ENCODE measurements around the gene MUTYH. TPM values are rescaled to one million over a fixed set of nuclear protein-coding genes. Genes with fewer than 3 reads are reported as not detected.
A peak's percentile ranks its signal among the peaks of the same experiment; 100 is the strongest.

The MUTYH gene
- total RNA-seq, 1 experiment from 2014 or later: 53.2 TPM

DNA sequence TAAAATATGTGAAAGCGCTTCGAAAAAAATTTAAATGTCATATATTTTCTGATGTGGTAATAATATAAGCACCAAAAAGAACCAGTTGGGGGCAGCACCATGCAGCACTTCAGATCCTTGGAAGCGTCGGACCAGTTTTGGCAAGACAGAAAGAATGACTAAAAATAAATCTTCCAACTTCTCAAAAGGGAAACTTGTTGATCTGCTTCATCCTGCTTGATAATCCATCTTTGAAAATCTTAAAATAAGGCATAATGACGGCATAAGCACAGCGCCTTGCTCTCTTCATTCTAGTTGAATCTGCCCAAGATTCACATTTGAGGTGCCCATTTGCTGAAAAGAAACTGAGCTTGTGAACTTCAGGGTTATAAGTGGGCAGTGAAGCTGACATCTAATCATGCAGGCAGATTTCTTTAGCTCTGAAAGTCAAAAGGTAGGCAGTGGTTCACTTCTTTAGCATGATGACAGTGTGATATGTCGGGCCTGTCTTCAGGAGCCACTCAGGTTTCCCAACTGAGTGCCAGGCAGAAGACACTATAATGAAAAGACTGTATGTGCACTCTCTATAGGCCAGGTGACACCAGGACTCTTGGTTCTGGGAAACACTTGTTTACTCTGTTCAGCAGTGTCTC lies 19.8 kb upstream of the MUTYH start:
- Histone ChIP-seq H3K27ac (no peak overlapping the region), H3K27me3 (ENCODE audit: insufficient read depth, low read depth) (no peaks in the 10 kb centered on the region), H3K9me3 (ENCODE audit: insufficient read depth, low read depth) (no peaks in the 10 kb centered on the region), H3F3A (ENCODE audit: insufficient read depth, low read depth) (peaks cover 21% of the 10 kb centered on the region), H3K4me2 (peak overlapping the region; percentile 38), H3K36me3 (ENCODE audit: low read depth) (no peaks in the 10 kb centered on the region), H4K20me1 (ENCODE audit: insufficient read depth) (no peaks in the 10 kb centered on the region), H3K79me2 (ENCODE audit: low read depth) (no peaks in the 10 kb centered on the region), H3K9me2 (ENCODE audit: insufficient read depth) (no peaks in the 10 kb centered on the region), H3K4me3 (no peak overlapping the region), H3K4me1 (replicated peaks; ENCODE audit: insufficient read depth) (peaks cover 21% of the 10 kb centered on the region), H2AFZ (no peak overlapping the region)
- CTCF ChIA-PET: interaction anchor here (0.5 to 1.4 kb wide), 4 partner anchors 12 to 518 kb away, joined by 4 to 13 read pairs (median 5); partner anchors contain the start of gene TESK2
- intact Hi-C loops (cut with micrococcal nuclease; ENCODE audit: unreplicated experiment): loop anchor here (1.0 to 5.0 kb wide), 5 partner anchors 56 to 521 kb away; partner anchors contain the start of gene TESK2
- no peak for TF ChIP-seq EZH2 (IDR thresholded peaks at IDR 0.05; ENCODE audit: low read depth)
- TF ChIP-seq, protein P1, sequence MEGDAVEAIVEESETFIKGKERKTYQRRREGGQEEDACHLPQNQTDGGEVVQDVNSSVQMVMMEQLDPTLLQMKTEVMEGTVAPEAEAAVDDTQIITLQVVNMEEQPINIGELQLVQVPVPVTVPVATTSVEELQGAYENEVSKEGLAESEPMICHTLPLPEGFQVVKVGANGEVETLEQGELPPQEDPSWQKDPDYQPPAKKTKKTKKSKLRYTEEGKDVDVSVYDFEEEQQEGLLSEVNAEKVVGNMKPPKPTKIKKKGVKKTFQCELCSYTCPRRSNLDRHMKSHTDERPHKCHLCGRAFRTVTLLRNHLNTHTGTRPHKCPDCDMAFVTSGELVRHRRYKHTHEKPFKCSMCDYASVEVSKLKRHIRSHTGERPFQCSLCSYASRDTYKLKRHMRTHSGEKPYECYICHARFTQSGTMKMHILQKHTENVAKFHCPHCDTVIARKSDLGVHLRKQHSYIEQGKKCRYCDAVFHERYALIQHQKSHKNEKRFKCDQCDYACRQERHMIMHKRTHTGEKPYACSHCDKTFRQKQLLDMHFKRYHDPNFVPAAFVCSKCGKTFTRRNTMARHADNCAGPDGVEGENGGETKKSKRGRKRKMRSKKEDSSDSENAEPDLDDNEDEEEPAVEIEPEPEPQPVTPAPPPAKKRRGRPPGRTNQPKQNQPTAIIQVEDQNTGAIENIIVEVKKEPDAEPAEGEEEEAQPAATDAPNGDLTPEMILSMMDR (conservative IDR thresholded peaks at IDR 0.05): peak; percentile 84
- POLR2A ChIA-PET (ENCODE audit: unreplicated experiment): interaction anchor here (0.6 to 1.1 kb wide), 3 partner anchors 12 to 140 kb away, joined by 3 to 12 read pairs (median 5); no protein-coding TSS in a partner anchor
- DNase-seq: peak; percentile 49 to 64
- BruUV-seq (replicated peaks): no TSS peak

DNA sequence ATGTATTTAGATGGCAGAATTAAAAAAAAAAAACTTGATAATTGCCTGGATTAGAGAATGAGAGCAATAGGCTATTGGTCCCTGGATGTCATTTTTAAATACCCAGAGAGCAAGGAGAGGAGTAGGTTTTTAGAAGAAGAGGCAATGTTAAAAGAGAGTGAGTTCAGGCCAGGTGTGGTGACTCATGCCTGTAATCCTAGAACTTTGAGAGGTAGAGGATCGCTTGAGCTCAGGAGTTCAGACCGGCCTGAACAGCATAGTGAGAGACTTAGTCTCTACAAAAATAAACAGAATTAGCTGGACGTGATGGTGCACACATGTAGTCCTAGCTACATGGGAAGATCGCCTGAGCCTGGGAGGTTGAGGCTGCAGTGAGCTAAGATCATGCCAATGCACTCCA lies 15.9 kb upstream of the MUTYH start:
- POLR2A ChIA-PET (ENCODE audit: unreplicated experiment): interaction anchor here (0.5 to 1.6 kb wide), 7 partner anchors 8 to 522 kb away, joined by 3 to 15 read pairs (median 3); partner anchors contain the start of genes MUTYH and TOE1

GRCh38 chr1:45355683-45356082 lies 15.4 kb upstream of the MUTYH start:
- Histone ChIP-seq H4K20me1 (ENCODE audit: insufficient read depth) (no peaks in the 10 kb centered on the region), H3K36me3 (ENCODE audit: low read depth) (no peaks in the 10 kb centered on the region), H3K27ac (peak overlapping the region; percentile 19; the same call in 1 of the 2 replicates), H3K79me2 (ENCODE audit: low read depth) (no peaks in the 10 kb centered on the region), H3K9me2 (ENCODE audit: insufficient read depth) (no peaks in the 10 kb centered on the region), H3K27me3 (ENCODE audit: insufficient read depth, low read depth) (no peaks in the 10 kb centered on the region), H2AFZ (no peak overlapping the region), H3K4me3 (no peak overlapping the region), H3K4me2 (peak overlapping the region; percentile 46), H3F3A (ENCODE audit: insufficient read depth, low read depth) (peaks cover 17% of the 10 kb centered on the region), H3K4me1 (replicated peaks; ENCODE audit: insufficient read depth) (peaks cover 21% of the 10 kb centered on the region), H3K9me3 (ENCODE audit: insufficient read depth, low read depth) (no peaks in the 10 kb centered on the region)
- ChIA-PET CTCF (interaction anchor here (0.5 to 1.0 kb wide), 2 partner anchors 136 to 137 kb away, joined by 3 read pairs; no protein-coding TSS in a partner anchor), POLR2A (ENCODE audit: unreplicated experiment) (interaction anchor here (0.6 to 1.6 kb wide), 4 partner anchors 7 to 146 kb away, joined by 3 to 15 read pairs (median 8); partner anchors contain the start of genes MUTYH and TOE1)
- intact Hi-C loops (cut with micrococcal nuclease; ENCODE audit: unreplicated experiment): loop anchor here (5.0 kb wide), 1 partner anchor 338 kb away; no protein-coding TSS in a partner anchor
- no peak for DNase-seq
- TF ChIP-seq, protein P1 (conservative IDR thresholded peaks at IDR 0.05): no peak
- no peak for TF ChIP-seq EZH2 (IDR thresholded peaks at IDR 0.05; ENCODE audit: low read depth)
- BruUV-seq (replicated peaks): no TSS peak

More for the DNA sequence above, 15.9 kb upstream of the MUTYH start:
- no peak for TF ChIP-seq EZH2 (IDR thresholded peaks at IDR 0.05; ENCODE audit: low read depth)
- TF ChIP-seq, protein P1 (conservative IDR thresholded peaks at IDR 0.05): no peak
- peak overlapping the region; percentile 46 for H3K4me2 ChIP-seq
- no peaks in the 10 kb centered on the region for H4K20me1 ChIP-seq (ENCODE audit: insufficient read depth)
- no peak overlapping the region for H3K4me3 ChIP-seq
- BruUV-seq (replicated peaks): no TSS peak
- H3K79me2 ChIP-seq (ENCODE audit: low read depth): no peaks in the 10 kb centered on the region
- H3K27me3 ChIP-seq (ENCODE audit: insufficient read depth, low read depth): no peaks in the 10 kb centered on the region
- no peak overlapping the region for H2AFZ ChIP-seq
- no peaks in the 10 kb centered on the region for H3K9me2 ChIP-seq (ENCODE audit: insufficient read depth)
- H3K4me1 ChIP-seq (replicated peaks; ENCODE audit: insufficient read depth): peaks cover 21% of the 10 kb centered on the region
- CTCF ChIA-PET: interaction anchor here (0.6 to 1.0 kb wide), 5 partner anchors 48 to 557 kb away, joined by 3 to 6 read pairs (median 4); no protein-coding TSS in a partner anchor
- peaks cover 20% of the 10 kb centered on the region for H3F3A ChIP-seq (ENCODE audit: insufficient read depth, low read depth)
- peak; percentile 33 to 52 for DNase-seq
- intact Hi-C loops (cut with micrococcal nuclease; ENCODE audit: unreplicated experiment): loop anchor here (5.0 kb wide), 1 partner anchor 339 kb away; no protein-coding TSS in a partner anchor
- H3K36me3 ChIP-seq (ENCODE audit: low read depth): no peaks in the 10 kb centered on the region
- peak overlapping the region; percentile 19; the same call in 1 of the 2 replicates for H3K27ac ChIP-seq
- no peaks in the 10 kb centered on the region for H3K9me3 ChIP-seq (ENCODE audit: insufficient read depth, low read depth)

Data from PC-9 (cell line).